GM21737 (cell line): ENCODE results near the gene ZNF575.
"Not testable (repeated sequence)": the region's sequence is repeated elsewhere in the genome, so short reads cannot be mapped to it uniquely, and the experiment has no call there.

Experiments
- ATAC-seq: cut with Tn5 transposase; IDR thresholded peaks from one replicate; pipeline ENCODE4 v1.9.1; 2021; ENCODE audit warnings: mild to moderate bottlenecking, moderate library complexity; ENCODE audit not compliant: unreplicated experiment

The ZNF575 gene

GRCh38 chr19:43541920-43542650 is 9.1 kb downstream of the ZNF575 start:
- no peak for ATAC-seq

- no peak for ATAC-seq
Observed at GRCh38 chr19:43544077-43544476, 11.1 kb downstream of the ZNF575 start.

- no peak for ATAC-seq
Observed at GRCh38 chr19:43545276-43545675, 12.3 kb downstream of the ZNF575 start.

- no peak for ATAC-seq
Observed at GRCh38 chr19:43545981-43546380, 13.0 kb downstream of the ZNF575 start.

DNA sequence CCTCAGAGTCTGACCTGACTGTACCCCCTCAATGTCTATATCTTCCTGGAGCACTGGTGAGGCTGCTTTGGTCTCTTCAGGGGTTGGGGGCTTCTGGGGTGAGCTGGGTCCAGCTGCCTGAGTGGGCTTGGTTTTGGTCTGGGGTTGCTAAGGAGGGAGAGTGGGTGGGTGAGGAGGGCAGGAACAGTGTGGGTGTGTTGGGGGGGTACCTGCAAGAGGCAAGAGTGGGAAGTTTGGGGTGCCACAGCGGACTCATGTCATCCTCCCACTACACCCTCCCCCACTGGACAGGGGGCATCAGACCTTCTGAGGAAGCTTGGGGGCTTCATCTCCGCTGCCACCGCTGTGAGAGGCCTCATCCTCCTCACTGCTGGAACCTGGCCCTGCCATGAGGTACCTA is 13.6 kb downstream of the ZNF575 start:
- ATAC-seq, result no peak

DNA sequence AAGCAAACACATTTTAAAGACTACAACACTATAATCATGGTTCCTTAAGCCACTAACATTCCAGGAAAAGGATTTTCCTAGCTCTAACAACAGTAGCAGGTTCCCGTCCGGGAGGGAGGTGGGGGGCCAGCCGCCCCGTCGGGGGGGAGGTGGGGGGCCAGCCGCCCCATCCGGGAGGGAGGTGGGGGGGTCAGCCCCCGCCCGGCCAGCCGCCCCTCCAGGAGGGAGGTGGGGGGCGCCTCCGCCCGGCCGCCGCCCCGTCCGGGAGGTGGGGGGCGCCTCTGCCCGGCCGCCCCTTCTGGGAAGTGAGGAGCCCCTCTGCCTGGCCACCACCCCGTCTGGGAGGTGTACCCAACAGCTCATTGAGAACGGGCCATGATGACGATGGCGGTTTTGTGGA is 14.9 kb downstream of the ZNF575 start:
- ATAC-seq, result not testable (repeated sequence)

DNA sequence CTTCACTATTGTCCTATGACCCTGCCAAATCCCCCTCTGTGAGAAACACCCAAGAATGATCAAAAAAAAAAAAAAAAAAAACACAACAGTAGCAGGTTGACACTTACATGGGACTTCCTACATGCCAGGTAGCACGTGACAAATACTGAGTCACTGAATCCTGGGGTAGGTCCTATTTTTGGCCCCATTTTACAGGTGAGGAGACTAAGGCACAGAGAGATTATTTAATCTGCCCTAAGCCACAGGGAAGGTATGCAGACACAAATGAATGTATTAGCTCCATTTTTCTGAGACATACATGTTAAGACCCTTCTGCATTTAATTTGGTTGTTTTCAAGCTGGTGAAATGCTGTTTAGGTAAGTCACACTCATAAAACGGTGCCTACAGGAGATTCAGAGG is 15.7 kb downstream of the ZNF575 start:
- ATAC-seq, result no peak

DNA sequence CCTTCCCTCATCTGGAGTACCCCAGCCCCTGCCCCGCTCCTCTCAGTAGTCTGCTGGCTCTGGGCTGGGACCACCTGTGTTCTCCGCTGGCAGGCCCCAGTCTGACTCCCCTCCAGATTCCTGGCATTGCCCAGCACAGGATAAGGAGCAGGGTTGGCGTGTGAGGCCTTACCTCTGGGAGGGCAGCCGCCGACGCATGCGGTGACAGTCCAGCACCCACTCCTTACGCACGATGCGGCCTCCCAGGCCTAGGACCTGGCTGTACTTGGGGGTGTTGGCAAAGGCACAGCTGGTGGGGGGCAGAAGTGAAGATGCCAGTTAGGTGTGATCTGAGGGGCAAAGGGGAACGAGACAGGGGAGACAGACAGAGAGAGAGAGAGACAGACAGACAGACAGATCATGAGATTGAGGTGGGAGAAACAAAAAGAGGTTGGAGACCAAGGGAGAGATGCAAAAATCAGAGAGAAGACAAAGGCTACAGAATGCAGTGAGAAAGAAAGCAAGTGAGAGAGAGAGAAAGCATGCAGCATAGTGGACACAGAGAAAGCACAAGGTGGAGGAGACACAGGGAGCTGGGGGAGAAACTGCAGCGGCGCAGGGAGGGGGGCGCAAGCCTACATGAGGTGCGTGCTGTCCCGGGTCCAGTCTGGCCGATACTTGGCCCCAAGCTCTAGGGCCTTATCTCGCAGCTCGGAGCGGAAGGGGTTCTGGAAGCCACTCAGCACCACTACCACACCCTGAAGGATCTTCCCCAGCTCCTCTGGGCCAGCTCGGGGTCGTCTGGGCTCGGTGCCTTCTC is 18.6 kb downstream of the ZNF575 start:
- no peak for ATAC-seq

DNA sequence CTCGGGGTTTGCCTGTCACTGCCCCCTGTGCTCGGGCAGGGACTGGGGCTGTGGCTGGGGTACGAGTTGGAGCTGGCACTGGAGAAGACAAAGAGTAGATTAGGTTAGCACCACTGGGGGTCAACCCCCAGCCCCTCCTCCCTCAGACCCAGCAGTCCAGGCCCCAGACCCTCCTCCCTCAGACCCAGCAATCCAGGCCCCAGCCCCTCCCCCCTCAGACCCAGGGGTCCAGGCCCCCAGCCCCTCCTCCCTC is 19.1 kb downstream of the ZNF575 start:
- ATAC-seq, result no peak

DNA sequence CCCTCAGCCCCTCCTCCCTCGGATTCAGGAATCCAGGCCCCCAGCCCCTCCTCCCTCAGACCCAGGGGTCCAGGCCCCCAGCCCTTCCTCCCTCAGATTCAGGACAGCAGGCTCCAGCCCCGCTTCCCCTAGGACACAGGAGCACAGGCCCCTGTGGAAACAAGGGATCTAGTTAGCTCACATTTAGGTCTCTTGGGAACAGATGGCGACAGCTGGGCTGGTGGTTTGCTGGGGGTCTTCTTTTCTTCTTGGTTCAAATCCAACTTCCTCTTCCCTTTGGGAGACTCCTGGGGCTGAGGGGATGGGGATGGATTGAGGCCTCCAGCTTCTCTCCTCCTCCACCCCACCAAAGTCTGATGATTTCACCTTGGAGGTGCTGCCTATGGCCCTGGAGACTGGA is 19.6 kb downstream of the ZNF575 start:
- ATAC-seq, result no peak

DNA sequence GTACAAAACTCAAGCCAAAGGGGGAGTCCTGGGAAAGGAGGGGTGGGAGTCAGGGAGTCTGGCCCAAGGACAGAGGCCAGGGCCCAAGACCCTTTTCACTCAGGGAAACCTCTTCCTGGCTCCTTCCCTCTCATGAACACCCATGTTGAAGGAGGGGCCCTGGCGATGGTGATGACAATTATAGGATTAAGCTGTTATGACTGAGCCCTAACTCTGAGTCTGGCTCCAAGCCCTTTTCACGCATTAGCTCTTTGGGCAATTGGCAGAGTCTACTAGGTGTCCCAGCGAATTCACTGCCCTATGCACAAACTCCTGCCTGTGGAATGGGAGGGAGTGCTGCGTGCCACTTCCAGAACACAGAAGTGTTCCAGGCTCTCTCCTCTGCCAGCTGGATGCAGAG is 20.7 kb downstream of the ZNF575 start:
- no peak for ATAC-seq

GRCh38 chr19:43554317-43554895 is 21.4 kb downstream of the ZNF575 start:
- ATAC-seq, result no peak

DNA sequence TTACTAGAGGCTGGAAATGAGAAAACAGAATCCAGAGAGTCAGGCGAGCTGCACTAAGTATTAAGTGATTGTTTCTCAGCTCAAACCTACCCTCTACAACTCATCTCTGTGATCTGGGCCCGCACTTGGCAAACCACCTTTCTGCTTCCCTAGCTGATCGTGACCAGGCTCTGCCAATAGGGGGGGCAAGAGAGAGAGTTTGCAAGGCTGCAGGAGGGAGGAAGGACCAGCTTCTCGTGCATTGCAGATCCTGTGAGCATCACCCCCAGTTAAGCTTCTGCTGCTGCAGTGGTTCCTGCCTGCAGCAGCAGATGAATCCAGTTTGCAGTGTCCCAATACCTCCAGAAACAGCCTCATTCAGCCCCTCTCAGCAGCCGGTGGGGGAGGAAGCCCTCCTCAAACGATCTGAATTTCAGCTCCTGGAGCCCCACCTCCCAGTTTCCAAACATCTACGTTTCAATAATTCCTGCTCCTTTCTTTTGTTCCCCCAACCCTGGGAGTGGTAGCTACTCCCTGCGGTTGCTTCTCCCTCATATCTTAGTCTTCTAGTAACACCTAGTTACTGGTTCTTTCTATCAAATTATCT is 22.3 kb downstream of the ZNF575 start:
- no peak for ATAC-seq

DNA sequence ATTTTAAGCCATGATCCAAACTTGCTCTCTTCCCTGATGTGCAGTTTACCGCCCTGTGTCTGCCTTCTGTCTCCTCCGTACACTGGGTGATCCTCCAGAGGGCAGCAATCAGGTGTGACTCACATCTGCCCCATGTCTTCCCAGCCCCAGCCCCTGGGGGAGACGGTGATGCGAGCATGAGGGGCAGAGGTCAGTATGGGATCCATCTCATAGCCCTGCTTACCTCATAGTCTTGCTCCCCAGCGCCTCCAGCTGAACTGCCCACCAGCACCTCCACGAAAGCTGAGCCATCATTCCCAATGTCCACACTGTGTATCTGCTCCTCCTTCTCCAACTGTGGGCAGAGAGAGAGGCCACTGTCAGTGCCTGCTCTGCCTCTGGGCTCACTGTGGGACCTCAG is 27.7 kb downstream of the ZNF575 start:
- no peak for ATAC-seq

DNA sequence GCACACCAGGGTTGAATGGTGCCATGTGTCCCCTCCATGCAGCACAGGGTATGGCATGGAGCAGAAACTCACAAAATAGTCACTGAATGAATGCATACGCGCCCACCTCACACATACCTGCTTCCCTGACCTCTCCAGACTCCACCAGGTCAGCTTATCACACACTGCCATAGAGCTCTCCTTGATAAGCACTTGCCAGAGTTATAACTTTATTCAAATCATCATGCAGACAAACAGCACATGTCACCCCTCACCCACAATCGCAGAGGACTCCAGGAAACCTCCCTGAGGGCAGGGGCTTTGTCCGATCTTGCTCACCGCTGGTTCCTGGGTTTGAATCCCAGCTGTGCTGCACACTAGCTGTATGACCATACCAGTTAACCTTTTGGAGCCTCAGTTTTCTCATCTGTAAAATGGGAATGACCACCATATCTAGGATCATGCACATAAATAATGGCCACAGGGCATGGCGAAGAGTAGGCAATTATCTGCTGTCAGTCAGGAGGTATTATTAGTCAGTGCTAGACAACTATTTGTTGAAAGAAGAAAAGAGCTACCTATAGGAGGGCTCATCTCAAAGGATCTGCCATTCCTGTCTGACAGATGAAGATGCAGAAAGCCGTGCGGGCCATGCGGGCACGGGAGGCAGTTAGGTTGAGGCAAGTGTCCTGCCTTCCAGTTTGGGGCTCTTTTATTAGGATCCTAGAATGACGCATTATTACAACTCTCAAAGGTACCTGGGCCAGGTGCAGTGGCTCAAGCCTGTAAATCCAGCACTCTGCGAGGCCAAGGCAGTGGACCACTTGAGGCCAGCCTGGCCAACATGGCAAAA is 28.4 kb downstream of the ZNF575 start:
- no peak for ATAC-seq

DNA sequence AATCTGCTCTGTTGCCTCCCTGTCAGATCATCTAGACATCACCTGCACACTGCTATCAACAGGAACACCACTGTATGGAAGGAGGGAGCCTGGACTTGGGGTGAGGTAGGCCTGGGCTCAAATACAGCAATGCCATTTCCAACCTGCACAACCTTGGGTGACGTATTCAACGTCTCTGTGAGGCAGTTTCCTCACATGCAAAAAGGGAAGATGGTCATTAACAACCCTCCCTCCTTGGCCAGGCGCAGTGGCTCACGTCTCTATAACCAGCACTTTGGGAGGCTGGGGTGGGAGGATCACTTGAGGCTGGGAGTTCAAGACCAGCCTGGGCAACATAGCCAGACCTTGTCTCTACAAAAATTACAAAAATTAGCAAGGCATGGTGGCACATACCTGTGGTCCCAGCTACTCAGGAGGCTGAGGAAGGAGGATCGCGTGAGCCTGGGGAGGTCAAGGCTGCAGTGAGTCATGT is 29.3 kb downstream of the ZNF575 start:
- no peak for ATAC-seq

DNA sequence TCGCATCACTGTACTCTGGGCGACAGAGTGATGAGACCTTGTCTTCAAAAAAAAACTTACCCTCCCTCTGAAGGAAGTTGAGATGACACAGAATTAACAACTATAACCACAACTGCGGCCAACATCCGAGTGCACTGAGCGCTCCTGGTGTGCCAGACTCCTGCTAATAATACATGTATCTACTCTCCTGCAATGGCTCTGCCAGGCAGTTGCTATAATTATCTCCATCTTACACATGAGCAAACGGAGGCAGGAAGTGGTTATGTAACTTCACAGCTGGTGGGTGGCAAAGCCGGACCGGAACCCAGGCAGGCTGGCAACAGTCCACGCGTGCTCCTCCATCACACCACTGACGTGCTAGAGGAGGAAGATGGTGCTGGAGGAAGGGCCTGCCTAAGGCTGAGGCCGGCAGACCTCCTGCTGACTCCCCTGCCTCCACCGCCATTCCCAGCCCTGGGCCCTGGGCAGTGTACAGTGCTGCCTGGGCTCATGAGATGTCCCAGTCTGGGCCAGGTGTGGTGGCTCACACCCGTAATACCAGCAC is 29.8 kb downstream of the ZNF575 start:
- peak; percentile 73 for ATAC-seq

- ATAC-seq, result no peak
Observed at GRCh38 chr19:43563816-43564457, 30.9 kb downstream of the ZNF575 start.

GRCh38 chr19:43564800-43565199 is 31.8 kb downstream of the ZNF575 start:
- no peak for ATAC-seq

- ATAC-seq, result no peak
Observed at GRCh38 chr19:43569657-43570056, 36.7 kb downstream of the ZNF575 start.
